Umbilical cord (tissue), 2 donors: Measurements from ENCODE around the gene ANGPTL7. TPM values are rescaled to one million over a fixed set of nuclear protein-coding genes. Genes with fewer than 3 reads are reported as not detected.

ENCODE experiments used
- DNase-seq: peaks from one replicate; pipeline ENCODE4 v3.0.0-alpha.2; 2015; ENCODE audit warnings: low spot score
- total RNA-seq: library from RNA; depleted of rRNA; stranded (reverse); fragments of >200 nt; gene quantifications from one replicate; pipeline ENCODE4 v1.2.3, GENCODE V29; 2014; ENCODE audit warnings: low replicate concordance; ENCODE audit not compliant: insufficient read depth

Gene ANGPTL7
- total RNA-seq, 1 donor from 2014 or later: 0.24 TPM

DNA sequence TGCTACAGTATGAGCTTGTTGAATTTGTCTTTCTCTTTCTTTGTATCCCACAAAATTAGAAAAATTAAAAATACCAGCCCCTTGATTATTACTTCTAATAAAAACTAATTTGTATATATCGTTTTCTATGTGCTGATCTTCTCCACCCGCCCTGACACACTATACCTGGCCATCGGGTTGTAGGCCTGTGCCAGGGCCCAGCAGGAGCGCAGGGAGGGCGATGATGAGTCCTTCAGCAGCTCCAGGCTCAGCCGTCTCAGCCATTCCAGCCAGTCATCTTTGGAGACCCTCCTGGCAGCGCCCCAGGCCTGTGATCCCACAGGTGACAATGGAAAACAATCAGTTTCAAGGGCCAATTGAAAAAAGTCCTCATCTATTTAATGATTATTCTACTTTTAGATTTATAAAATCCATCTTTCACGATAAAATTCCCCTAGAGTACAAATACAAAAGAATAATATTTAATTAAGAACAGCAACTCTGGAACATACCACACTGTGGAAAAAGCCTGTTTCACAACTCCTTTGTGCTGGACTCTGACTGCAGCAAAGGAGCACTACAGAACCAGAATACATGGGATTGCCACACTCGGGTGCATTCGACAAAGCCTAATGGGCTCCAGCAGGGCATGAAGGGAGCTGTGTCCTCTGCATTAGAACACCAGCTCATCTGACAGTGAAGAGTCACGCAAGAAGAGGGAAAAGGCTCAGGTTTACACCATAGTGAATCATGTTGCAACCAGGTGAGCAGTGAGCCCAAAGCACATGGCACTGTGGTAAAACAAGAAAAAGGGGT, 15.4 kb downstream of the ANGPTL7 start:
- DNase-seq: no peak

- no peak for DNase-seq
Observed at GRCh38 chr1:11207898-11208611, 18.9 kb downstream of the ANGPTL7 start.

DNA sequence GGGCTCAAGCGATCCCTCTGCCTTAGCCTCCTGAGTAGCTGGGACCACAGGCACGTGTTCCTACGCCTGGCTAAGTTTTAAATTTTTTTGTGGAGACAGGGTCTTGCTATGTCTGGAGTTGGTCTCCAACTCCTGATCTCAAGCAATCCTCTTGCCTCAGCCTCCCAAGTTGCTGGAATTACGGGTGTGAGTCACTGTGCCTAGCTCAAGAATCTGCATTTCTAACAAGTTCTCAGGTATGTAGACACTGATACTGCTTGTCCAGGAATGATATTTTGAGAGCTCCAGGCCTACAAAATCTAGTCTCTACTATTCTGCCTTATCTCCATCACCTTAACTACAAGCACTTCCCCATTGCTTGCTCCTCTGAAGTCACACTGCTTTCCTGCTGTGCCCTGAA, 22.3 kb downstream of the ANGPTL7 start:
- no peak for DNase-seq

GRCh38 chr1:11211925-11212587, 22.9 kb downstream of the ANGPTL7 start:
- DNase-seq: no peak

DNA sequence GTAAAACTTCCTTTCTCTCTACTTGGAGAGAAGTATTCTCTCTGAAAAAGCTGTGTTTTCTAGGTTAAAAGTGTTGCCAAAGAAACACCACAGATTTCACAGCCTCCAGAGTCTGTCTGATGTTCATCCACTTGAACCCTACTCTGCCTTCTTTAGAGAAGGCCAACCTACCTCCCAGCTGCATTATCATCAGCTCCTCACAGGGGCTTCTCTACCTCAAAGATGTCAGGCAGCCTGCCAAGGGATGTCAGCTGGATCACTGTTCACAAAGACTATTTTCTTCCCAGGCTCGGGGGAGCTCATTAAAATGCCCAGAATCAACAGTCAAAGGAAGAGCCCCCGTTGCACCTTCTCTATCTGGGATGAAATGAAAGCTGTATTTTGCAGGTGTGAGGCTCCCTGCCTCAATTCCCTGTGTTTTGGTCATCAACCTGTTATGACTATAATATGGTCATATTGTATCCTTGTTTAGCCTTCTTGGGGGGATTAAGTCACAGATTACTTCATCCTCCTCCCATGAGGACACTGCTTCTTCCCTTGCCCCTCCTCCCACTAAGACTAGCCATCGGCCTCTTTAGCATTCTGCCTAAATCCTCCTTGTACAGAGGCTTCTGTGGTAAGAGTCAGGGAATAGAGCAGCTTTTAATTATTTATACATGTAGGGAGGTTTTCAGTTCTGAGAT, 25.7 kb downstream of the ANGPTL7 start:
- no peak for DNase-seq

DNA sequence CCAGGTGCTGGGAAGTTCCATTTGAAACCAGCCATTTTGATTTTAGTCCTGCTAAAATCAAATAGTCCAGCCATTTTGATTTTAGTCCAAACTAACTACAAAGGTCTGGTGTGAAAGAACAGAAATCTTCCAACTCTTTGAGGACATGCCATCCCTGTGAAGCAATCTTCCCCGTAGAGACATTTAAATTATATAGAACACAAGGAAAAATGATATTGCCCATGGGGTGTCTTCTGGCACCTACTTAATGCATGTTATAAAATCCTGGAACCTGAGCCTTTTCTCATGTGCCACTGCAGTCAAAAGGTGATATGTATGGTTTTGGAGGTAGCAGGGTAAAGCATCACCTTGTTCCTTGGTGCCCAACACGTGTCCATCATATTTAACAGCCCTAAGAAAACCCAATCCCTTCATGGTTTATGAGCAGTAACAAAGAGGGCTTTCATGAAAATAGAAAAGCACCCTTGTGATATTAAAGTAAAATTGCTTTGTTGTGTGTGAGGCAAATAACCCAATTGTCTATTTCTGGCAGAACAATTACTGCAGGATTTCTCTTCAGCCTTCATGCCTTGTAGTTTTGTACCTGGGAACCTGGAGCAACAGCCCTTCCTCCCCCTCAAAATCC, 26.3 kb downstream of the ANGPTL7 start:
- DNase-seq: no peak

- no peak for DNase-seq
Observed at GRCh38 chr1:11216074-11216473, 26.9 kb downstream of the ANGPTL7 start.

DNA sequence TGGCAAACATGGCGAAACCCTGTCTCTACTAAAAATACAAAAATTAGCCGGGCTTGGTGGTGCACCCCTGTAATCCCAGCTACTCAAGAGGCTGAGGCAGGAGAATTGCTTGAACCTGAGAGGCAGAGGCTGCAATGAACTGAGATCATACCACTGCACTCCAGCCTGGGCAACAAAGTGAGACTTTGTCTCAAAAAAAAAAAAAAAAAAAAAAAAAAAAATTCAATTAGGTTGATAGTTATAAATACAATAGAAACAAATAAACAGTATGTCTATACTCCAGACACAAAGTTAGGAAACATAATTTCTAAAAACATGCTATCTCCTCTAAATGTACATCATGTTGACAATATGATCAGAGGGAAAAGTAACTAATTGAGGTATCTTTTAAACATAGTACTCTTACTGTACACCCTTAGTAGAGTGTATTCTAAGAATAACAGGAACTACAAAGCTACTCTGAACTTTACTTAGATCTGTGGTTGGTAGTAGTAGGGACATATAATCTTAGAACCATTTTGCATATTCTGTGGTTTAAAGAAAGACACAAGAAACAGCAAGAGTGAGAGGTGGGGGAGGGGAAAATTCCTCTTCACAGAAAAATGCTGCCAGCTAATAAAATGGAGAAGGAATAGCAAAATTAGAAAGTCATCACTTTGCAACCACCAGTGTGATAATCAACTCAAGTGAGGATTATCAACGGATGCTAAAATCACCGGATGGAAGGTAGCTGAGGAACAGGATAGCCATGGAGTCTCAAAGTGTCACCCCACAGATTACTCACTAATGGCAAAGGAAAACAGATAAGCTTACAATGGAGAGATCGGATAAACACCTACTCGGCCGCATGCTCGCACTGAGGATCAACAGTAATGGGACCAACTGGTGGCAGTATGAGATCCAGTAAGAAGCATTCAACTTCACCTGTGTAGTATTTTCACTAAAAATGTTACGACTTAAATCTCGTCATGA, 38.2 kb downstream of the ANGPTL7 start:
- no peak for DNase-seq

DNA sequence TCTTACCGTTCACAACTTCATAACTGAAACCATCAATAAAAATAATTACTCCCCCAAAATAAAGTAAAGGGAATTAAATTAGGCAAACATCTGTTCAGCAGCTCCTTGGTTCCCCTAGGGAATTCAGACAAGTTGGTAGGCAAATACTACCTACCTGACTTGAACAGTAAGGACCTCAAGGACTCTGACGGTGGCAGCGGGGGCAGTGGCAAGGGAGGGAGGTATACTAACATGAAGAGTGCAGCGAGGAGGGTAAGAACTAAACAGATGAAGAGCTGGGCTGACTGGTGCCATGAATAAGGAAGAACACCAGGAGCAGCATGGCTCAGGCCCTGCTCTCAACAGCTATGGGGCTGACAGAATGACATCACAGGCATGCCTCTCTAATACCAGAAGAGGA, 40.0 kb downstream of the ANGPTL7 start:
- no peak for DNase-seq

DNA sequence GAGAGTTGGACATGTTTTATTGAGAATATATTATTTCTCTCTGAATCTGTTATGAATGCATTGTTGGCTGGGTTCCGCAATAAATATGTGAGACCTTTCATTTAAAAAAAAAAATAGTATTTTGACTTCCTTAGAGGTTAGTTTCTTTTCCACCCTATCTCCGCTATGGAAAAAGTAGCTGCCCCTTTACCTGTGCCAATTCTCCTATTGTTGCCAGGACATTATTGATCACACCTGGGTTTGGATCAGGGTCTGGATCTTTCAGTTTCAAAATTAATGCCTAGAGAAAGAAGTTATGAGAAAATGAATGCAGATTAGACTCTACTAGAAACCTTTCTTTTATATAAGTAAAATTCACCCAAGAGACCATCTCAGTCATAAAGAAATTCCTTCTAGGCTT, 44.1 kb downstream of the ANGPTL7 start:
- DNase-seq: no peak

GRCh38 chr1:11237356-11237755, 48.2 kb downstream of the ANGPTL7 start:
- DNase-seq: no peak

- no peak for DNase-seq
Observed at GRCh38 chr1:11238311-11238710, 49.2 kb downstream of the ANGPTL7 start.

DNA sequence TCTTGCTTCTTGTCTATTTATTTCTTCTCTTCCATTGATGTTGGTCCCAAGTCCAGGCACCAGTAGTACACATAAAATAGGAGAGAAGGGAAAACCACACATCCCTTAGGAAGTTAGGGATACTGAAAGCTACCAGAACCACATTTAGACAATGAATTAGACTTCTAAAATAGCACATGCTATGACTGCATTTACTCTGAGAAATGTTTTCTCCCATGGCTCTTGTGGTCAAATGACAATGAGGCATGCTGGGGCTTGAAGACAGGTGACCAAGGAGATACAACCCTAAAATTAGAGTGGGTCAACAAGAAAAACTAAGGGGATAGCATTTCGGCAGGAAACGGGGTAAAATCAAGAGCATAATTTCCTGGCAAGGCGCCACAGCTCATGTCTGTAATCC, 56.1 kb downstream of the ANGPTL7 start:
- no peak for DNase-seq

Other genes with a start within 250 kb of the ANGPTL7 start
- 139 TPM for gene TARDBP, start 176.7 kb upstream of the ANGPTL7 start, total RNA-seq
- gene MASP2, start 142.1 kb upstream of the ANGPTL7 start, total RNA-seq: 2.9 TPM
- 17.3 TPM for gene SRM, start 129.3 kb upstream of the ANGPTL7 start, total RNA-seq
- 31.1 TPM for gene EXOSC10, start 89.5 kb upstream of the ANGPTL7 start, total RNA-seq
- gene MTOR, start 73.2 kb downstream of the ANGPTL7 start, total RNA-seq: 21.4 TPM
- 7.9 TPM for gene UBIAD1, start 83.8 kb downstream of the ANGPTL7 start, total RNA-seq